Right lobe of liver (tissue), 4 donors: Measurements from ENCODE around the gene MCC.

Source experiments
- CTCF ChIP-seq, 4 donors: fragments of 200-600 bp in 3 of 4; fragments of 450-650 bp in 1 of 4; IDR thresholded peaks; one replicate each; pipeline versions ENCODE4 v1.5.1 to v1.8.0; 2016 to 2022; ENCODE audit warnings: antibody characterized with exemption in 4 of 4, mild to moderate bottlenecking in 2 of 4
- POLR2A ChIP-seq: fragments of 450-650 bp; IDR thresholded peaks from one replicate; pipeline ENCODE4 v1.6.1; 2017; ENCODE audit warnings: antibody characterized with exemption, mild to moderate bottlenecking
- donor health status: DM: no; HTN: no; CAD: no.
- donor health status: DM: no; HTN: no; CAD: no.
- donor health status: DM: no; HTN: yes; CAD: no.

GRCh38 chr5:113359419-113359818, 128.8 kb downstream of the MCC start:
- TF ChIP-seq CTCF (IDR thresholded peaks at IDR 0.05) (no peak), POLR2A (no peak)
